Neuronal stem cell (in vitro differentiated cells): ENCODE data around the gene GFI1B.

Experiments
- DNase-seq: peaks from one replicate; pipeline ENCODE4 v3.0.0-alpha.2; 2013; ENCODE audit warnings: low spot score
- H2AFZ ChIP-seq: one replicate; pipeline ENCODE4 v1.6.1; 2013; ENCODE audit warnings: mild to moderate bottlenecking, low read length, inconsistent platforms
- H2AK5ac ChIP-seq: 2 replicates; pipeline ENCODE4 v1.6.1; 2013; ENCODE audit warnings: low read depth, mild to moderate bottlenecking, inconsistent platforms, low read length, moderate library complexity, mixed read lengths
- H2BK120ac ChIP-seq: 2 replicates; pipeline ENCODE4 v1.6.1; 2013; ENCODE audit warnings: low read depth, mild to moderate bottlenecking, inconsistent platforms, low read length, moderate library complexity, mixed read lengths
- H2BK12ac ChIP-seq: one replicate; pipeline ENCODE4 v1.6.1; 2013; ENCODE audit warnings: low read length, inconsistent platforms
- H2BK15ac ChIP-seq: 2 replicates; pipeline ENCODE4 v1.6.1; 2013; ENCODE audit warnings: mild to moderate bottlenecking, low read length, inconsistent platforms, mixed read lengths
- H2BK5ac ChIP-seq: one replicate; pipeline ENCODE4 v1.6.1; 2013; ENCODE audit warnings: inconsistent platforms, mild to moderate bottlenecking, low read length, moderate library complexity
- H3K14ac ChIP-seq: one replicate; pipeline ENCODE4 v1.6.1; 2013; ENCODE audit warnings: low read length, inconsistent platforms
- H3K18ac ChIP-seq: 2 replicates; pipeline ENCODE4 v1.6.1; 2013; ENCODE audit warnings: low read length, inconsistent platforms
- H3K23ac ChIP-seq: 2 replicates; pipeline ENCODE4 v1.6.1; 2013; ENCODE audit warnings: low read depth, mild to moderate bottlenecking, mixed read lengths, low read length, inconsistent platforms; ENCODE audit not compliant: poor library complexity
- H3K27ac ChIP-seq: replicated peaks from 3 replicates; pipeline ENCODE4 v1.5.1; 2013; ENCODE audit warnings: low read length, inconsistent platforms
- H3K27me3 ChIP-seq, 3 experiments: 2 replicates each; pipeline ENCODE4 v1.6.1; 2013; ENCODE audit warnings: low read length in 3 of 3, mild to moderate bottlenecking in 2 of 3, inconsistent platforms in 1 of 3, low read depth in 1 of 3, mixed read lengths in 1 of 3, moderate library complexity in 1 of 3; ENCODE audit not compliant: control insufficient read depth in 3 of 3, insufficient read depth in 3 of 3
- H3K36me3 ChIP-seq, 2 donors: replicated peaks in 1 of 2; 2 replicates each; pipeline ENCODE4 v1.6.1; 2013; ENCODE audit warnings: low read length in 2 of 2; ENCODE audit not compliant: control insufficient read depth in 2 of 2, insufficient read depth in 2 of 2
- H3K4ac ChIP-seq: 2 replicates; pipeline ENCODE4 v1.6.1; 2013; ENCODE audit warnings: inconsistent platforms, mild to moderate bottlenecking, low read length, moderate library complexity
- H3K4me1 ChIP-seq, 2 donors: 1 replicate in 1 of 2; 2 replicates in 1 of 2; pipeline ENCODE4 v1.6.1; 2013; ENCODE audit warnings: low read length in 2 of 2, low read depth in 1 of 2; ENCODE audit not compliant: control insufficient read depth in 2 of 2, insufficient read depth in 1 of 2
- H3K4me2 ChIP-seq: one replicate; pipeline ENCODE4 v1.6.1; 2013; ENCODE audit warnings: mild to moderate bottlenecking, low read length, inconsistent platforms; ENCODE audit not compliant: insufficient read depth, poor library complexity, severe bottlenecking
- H3K4me3 ChIP-seq, 2 donors: 2 replicates each; pipeline ENCODE4 v1.5.1; 2013; ENCODE audit warnings: low read length in 2 of 2, mild to moderate bottlenecking in 2 of 2, inconsistent platforms in 1 of 2, moderate library complexity in 1 of 2
- H3K79me1 ChIP-seq: one replicate; pipeline ENCODE4 v1.6.1; 2013; ENCODE audit warnings: low read depth, mild to moderate bottlenecking, inconsistent platforms, low read length, moderate library complexity
- H3K9ac ChIP-seq: one replicate; pipeline ENCODE4 v1.6.1; 2013; ENCODE audit warnings: mild to moderate bottlenecking, low read depth, low read length, inconsistent platforms; ENCODE audit not compliant: poor library complexity
- H3K9me3 ChIP-seq, 2 donors: replicated peaks in 1 of 2; 2 replicates each; pipeline versions ENCODE3 to v1.6.1; 2013; ENCODE audit warnings: low read length in 2 of 2, mild to moderate bottlenecking in 2 of 2, inconsistent platforms in 1 of 2, low read depth in 1 of 2, mixed read lengths in 1 of 2, moderate library complexity in 1 of 2; ENCODE audit not compliant: control insufficient read depth in 2 of 2, insufficient read depth in 1 of 2
- H4K8ac ChIP-seq: one replicate; pipeline ENCODE4 v1.6.1; 2013; ENCODE audit warnings: low read depth, mild to moderate bottlenecking, inconsistent platforms, low read length, moderate library complexity
- H4K91ac ChIP-seq: one replicate; pipeline ENCODE4 v1.6.1; 2013; ENCODE audit warnings: low read length, low read depth, mild to moderate bottlenecking, inconsistent platforms; ENCODE audit not compliant: poor library complexity
- WGBS, 2 donors: extraction: QIAGEN DNeasy Blood & Tissue Kit; methylation state at CpG; one replicate each; pipeline ENCODE4 v1.1.7; 2013; ENCODE audit warnings: missing lambda C conversion rate in 2 of 2, mixed read lengths in 1 of 2; ENCODE audit not compliant: insufficient read length in 2 of 2, insufficient replicate concordance in 1 of 2; ENCODE audit errors: extremely low coverage in 2 of 2; 5-methylcytosine and 5-hydroxymethylcytosine counted together

GFI1B gene

GRCh38 chr9:133004091-133004998 is 25.9 kb downstream of the GFI1B start:
- H3K4ac ChIP-seq, result no peak overlapping the region
- no peak overlapping the region for H3K4me2 ChIP-seq
- no peak overlapping the region for H4K8ac ChIP-seq
- H2BK120ac ChIP-seq, result no peak overlapping the region
- H3K27ac ChIP-seq, result no peak overlapping the region
- H3K4me3 ChIP-seq, result no peak overlapping the region
- H3K9ac ChIP-seq, result no peak overlapping the region
- peak overlapping the region; percentile 44 for H2AK5ac ChIP-seq
- peak overlapping the region; percentile 40 for H3K18ac ChIP-seq
- H3K27me3 ChIP-seq, result peaks cover 0 to 45% (median 0%) of the 10 kb centered on the region in 3 experiments
- peak overlapping the region; percentile 73 for H2AFZ ChIP-seq
- H4K91ac ChIP-seq, result no peak overlapping the region
- WGBS, 2 donors, result no CpG with 5 or more reads among the region's 9 CpGs
- no peaks in the 10 kb centered on the region for H3K36me3 ChIP-seq
- no peaks in the 10 kb centered on the region for H3K79me1 ChIP-seq
- peak overlapping the region; percentile 14 for H2BK15ac ChIP-seq
- no peak for DNase-seq
- H3K14ac ChIP-seq, result no peak overlapping the region
- H3K9me3 ChIP-seq, result peaks cover 0 to 2% of the 10 kb centered on the region in 2 donors
- H3K4me1 ChIP-seq, result peaks cover 7 to 23% of the 10 kb centered on the region in 2 donors
- H3K23ac ChIP-seq, result no peak overlapping the region
- peak overlapping the region; percentile 23 for H2BK12ac ChIP-seq
- no peak overlapping the region for H2BK5ac ChIP-seq

GRCh38 chr9:133004999-133005760 is 26.7 kb downstream of the GFI1B start:
- Histone ChIP-seq H3K79me1 (no peaks in the 10 kb centered on the region), H3K27me3 (peaks cover 0 to 37% (median 0%) of the 10 kb centered on the region in 3 experiments), H3K4ac (no peak overlapping the region), H3K9ac (peak overlapping the region; percentile 4), H2AK5ac (no peak overlapping the region), H3K23ac (no peak overlapping the region), H3K4me2 (no peak overlapping the region), H3K4me1 (peaks cover 7 to 23% of the 10 kb centered on the region in 2 donors), H3K18ac (no peak overlapping the region), H3K4me3 (no peak overlapping the region), H3K14ac (no peak overlapping the region), H2BK120ac (no peak overlapping the region), H2BK12ac (no peak overlapping the region), H2AFZ (no peak overlapping the region), H2BK5ac (no peak overlapping the region), H4K8ac (no peak overlapping the region), H3K9me3 (peaks cover 0 to 2% of the 10 kb centered on the region in 2 donors), H4K91ac (no peak overlapping the region), H2BK15ac (no peak overlapping the region), H3K27ac (no peak overlapping the region), H3K36me3 (no peaks in the 10 kb centered on the region)
- no CpG with 5 or more reads among the region's 14 CpGs for WGBS, 2 donors
- DNase-seq, result no peak

- WGBS, 2 donors, result no CpG with 5 or more reads among the region's 3 CpGs
These were observed 27.5 kb downstream of the GFI1B start for GRCh38 chr9:133005957-133006356.

More at GRCh38 chr9:133005957-133006356, 27.5 kb downstream of the GFI1B start:
- peak overlapping the region; percentile 56 for H3K14ac ChIP-seq
- H3K23ac ChIP-seq, result no peak overlapping the region
- H2AFZ ChIP-seq, result no peak overlapping the region
- H2BK15ac ChIP-seq, result no peak overlapping the region
- no peaks in the 10 kb centered on the region for H3K36me3 ChIP-seq
- H2BK12ac ChIP-seq, result no peak overlapping the region
- H3K4me3 ChIP-seq, result no peak overlapping the region
- no peak overlapping the region for H3K27ac ChIP-seq
- DNase-seq, result no peak
- H3K9me3 ChIP-seq, result peaks cover 0 to 2% of the 10 kb centered on the region in 2 donors
- H2AK5ac ChIP-seq, result no peak overlapping the region
- peaks cover 7 to 23% of the 10 kb centered on the region in 2 donors for H3K4me1 ChIP-seq
- peaks cover 0 to 31% (median 0%) of the 10 kb centered on the region in 3 experiments for H3K27me3 ChIP-seq
- no peak overlapping the region for H3K4ac ChIP-seq
- no peak overlapping the region for H2BK5ac ChIP-seq
- no peak overlapping the region for H3K4me2 ChIP-seq
- H3K79me1 ChIP-seq, result no peaks in the 10 kb centered on the region
- no peak overlapping the region for H4K91ac ChIP-seq
- H4K8ac ChIP-seq, result no peak overlapping the region
- H3K9ac ChIP-seq, result no peak overlapping the region
- no peak overlapping the region for H2BK120ac ChIP-seq
- no peak overlapping the region for H3K18ac ChIP-seq
